NB4 (cell line): Measurements from ENCODE around the gene LRFN3.

ENCODE experiments used
- DNase-seq: peaks from one replicate; pipeline ENCODE4 v3.0.0; 2010; ENCODE audit warnings: low read depth
- H3K4me3 ChIP-seq: one replicate; pipeline ENCODE4 v1.5.1; 2011; ENCODE audit warnings: mild to moderate bottlenecking, low read depth, low read length, moderate library complexity
- CTCF ChIP-seq: IDR thresholded peaks from one replicate; pipeline ENCODE4 v1.5.1; 2012; ENCODE audit warnings: low read depth, low read length
- MAX ChIP-seq: IDR thresholded peaks from 2 replicates; pipeline ENCODE4 v1.6.1; 2011; ENCODE audit warnings: low read depth, low read length
- MYC ChIP-seq: IDR thresholded peaks from 2 replicates; pipeline ENCODE4 v1.6.1; 2011; ENCODE audit warnings: low read depth, low read length
- POLR2A ChIP-seq: IDR thresholded peaks from 2 replicates; pipeline ENCODE4 v1.6.1; 2011; ENCODE audit warnings: mild to moderate bottlenecking; ENCODE audit not compliant: insufficient read length; ENCODE audit errors: extremely low read depth

The LRFN3 gene

GRCh38 chr19:35925501-35925900, 10.7 kb upstream of the LRFN3 start:
- H3K4me3 ChIP-seq = no peak overlapping the region
- no peak for DNase-seq
- TF ChIP-seq MAX (no peak), POLR2A (no peak), MYC (no peak)

- DNase-seq = no peak
- H3K4me3 ChIP-seq = no peak overlapping the region
- TF ChIP-seq CTCF = no peak
- no peak for TF ChIP-seq POLR2A
- no peak for TF ChIP-seq MYC
- no peak for TF ChIP-seq MAX
Measured at GRCh38 chr19:35928507-35928906, 7.7 kb upstream of the LRFN3 start.

GRCh38 chr19:35929876-35930275, 6.3 kb upstream of the LRFN3 start:
- DNase-seq = peak; percentile 9
- no peak overlapping the region for H3K4me3 ChIP-seq
- TF ChIP-seq MYC = no peak
- TF ChIP-seq MAX = no peak
- no peak for TF ChIP-seq CTCF
- TF ChIP-seq POLR2A = no peak

- peak; percentile 98 for DNase-seq
- TF ChIP-seq MYC = peak; percentile 85
- TF ChIP-seq POLR2A = peak; percentile 81
- peak; percentile 91 for TF ChIP-seq MAX
- TF ChIP-seq CTCF = peak; percentile 56
- H3K4me3 ChIP-seq = peak overlapping the region; percentile 47
Measured at GRCh38 chr19:35931161-35931873, 4.9 kb upstream of the LRFN3 start.

- no peak overlapping the region for H3K4me3 ChIP-seq
- TF ChIP-seq MYC (no peak), MAX (no peak), POLR2A (no peak), CTCF (no peak)
- no peak for DNase-seq
Measured at GRCh38 chr19:35931874-35932202, 4.3 kb upstream of the LRFN3 start.

- DNase-seq = no peak
- no peak overlapping the region for H3K4me3 ChIP-seq
- TF ChIP-seq CTCF (no peak), MYC (no peak), MAX (no peak), POLR2A (no peak)
Measured at GRCh38 chr19:35932291-35932936, 3.8 kb upstream of the LRFN3 start.
